ENCODE measurements around the gene NRGN. TPM values are rescaled to one million over a fixed set of nuclear protein-coding genes. Genes with fewer than 3 reads are reported as not detected.

Gene NRGN
- total and polyA plus RNA-seq, 4 donors, result 15.4 to 41.1 (median 35.8) TPM

Other genes starting within 250 kb of the NRGN start
- not detected for gene OR8B12, start 196.3 kb upstream of the NRGN start, total RNA-seq
- gene OR8B12, start 196.3 kb upstream of the NRGN start, polyA plus RNA-seq, result not detected
- gene OR8A1, start 169.9 kb upstream of the NRGN start, total RNA-seq, result not detected
- gene OR8A1, start 169.9 kb upstream of the NRGN start, polyA plus RNA-seq, result not detected
- gene PANX3, start 128.5 kb upstream of the NRGN start, total RNA-seq, result not detected
- not detected for gene PANX3, start 128.5 kb upstream of the NRGN start, polyA plus RNA-seq
- gene TBRG1, start 117.1 kb upstream of the NRGN start, total RNA-seq, result 10 to 100 TPM; 42.7 to 47.9 TPM
- gene TBRG1, start 117.1 kb upstream of the NRGN start, polyA plus RNA-seq, result 10 to 100 TPM; 20.5 to 65.4 TPM
- gene SIAE, start 66.2 kb upstream of the NRGN start, total RNA-seq, result 10 to 100 TPM; 11.5 to 24.8 TPM
- gene SIAE, start 66.2 kb upstream of the NRGN start, polyA plus RNA-seq, result 10 to 100 TPM in 1 of 2 donors, 1 to 10 TPM in 1; 6.9 to 14.8 TPM
- 1 to 10 TPM; 2.7 to 3.9 TPM for gene SPA17, start 66.0 kb upstream of the NRGN start, total RNA-seq
- 1 to 10 TPM; 4.8 to 7.1 TPM for gene SPA17, start 66.0 kb upstream of the NRGN start, polyA plus RNA-seq
- gene VSIG2, start 12.3 kb downstream of the NRGN start, total RNA-seq, result 1 to 10 TPM; 3.8 to 6.9 TPM
- gene VSIG2, start 12.3 kb downstream of the NRGN start, polyA plus RNA-seq, result 1 to 10 TPM; 1.9 to 3.1 TPM
- gene ESAM, start 22.3 kb downstream of the NRGN start, total RNA-seq, result 100 to 1,000 TPM in 1 of 2 donors, 10 to 100 TPM in 1; 95.1 to 182 TPM
- 100 to 1,000 TPM in 1 of 2 donors, 10 to 100 TPM in 1; 33.2 to 110 TPM for gene ESAM, start 22.3 kb downstream of the NRGN start, polyA plus RNA-seq
- gene MSANTD2, start 60.5 kb downstream of the NRGN start, total RNA-seq, result 10 to 100 TPM; 21.5 to 23.6 TPM
- 10 to 100 TPM in 1 of 2 donors, 1 to 10 TPM in 1; 6.3 to 18.0 TPM for gene MSANTD2, start 60.5 kb downstream of the NRGN start, polyA plus RNA-seq
- 10 to 100 TPM; 15.7 to 63.0 TPM for gene ROBO3, start 125.5 kb downstream of the NRGN start, total RNA-seq
- 10 to 100 TPM in 1 of 2 donors, 1 to 10 TPM in 1; 2.1 to 19.7 TPM for gene ROBO3, start 125.5 kb downstream of the NRGN start, polyA plus RNA-seq
- 10 to 100 TPM; 19.7 to 41.9 TPM for gene ROBO4, start 157.9 kb downstream of the NRGN start, total RNA-seq
- 1 to 10 TPM; 2.4 to 2.8 TPM for gene ROBO4, start 157.9 kb downstream of the NRGN start, polyA plus RNA-seq
- under 1 TPM in 1 of 2 donors, not detected in 1; 0.51 TPM for gene HEPN1, start 179.3 kb downstream of the NRGN start, total RNA-seq
- gene HEPN1, start 179.3 kb downstream of the NRGN start, polyA plus RNA-seq, result not detected
- gene HEPACAM, start 196.1 kb downstream of the NRGN start, total RNA-seq, result under 1 TPM; 0.10 to 0.30 TPM
- not detected for gene HEPACAM, start 196.1 kb downstream of the NRGN start, polyA plus RNA-seq
- 1 to 10 TPM in 1 of 2 donors, under 1 TPM in 1; 0.97 to 1.5 TPM for gene CCDC15, start 214.3 kb downstream of the NRGN start, total RNA-seq
- under 1 TPM; 0.13 to 0.61 TPM for gene CCDC15, start 214.3 kb downstream of the NRGN start, polyA plus RNA-seq